SK-N-SH (cell line): ENCODE data around the gene FRMPD1. TPM values are rescaled to one million over a fixed set of nuclear protein-coding genes. Genes with fewer than 3 reads are reported as not detected.

ENCODE experiments used
- CTCF ChIA-PET: fragments of 300-600, 350-600 bp; formaldehyde crosslinking; extraction: SDS; loops from one replicate; lab custom pipeline; 2021; lab: Yijun Ruan, JAX
- POLR2A ChIA-PET: fragments of 350-600 bp; sonication (Branson Sonifier 250); formaldehyde crosslinking; extraction: SDS; loops from one replicate; lab custom pipeline; 2020; ENCODE audit warnings: antibody characterized with exemption, inconsistent platforms; lab: Yijun Ruan, JAX
- DNase-seq: peaks from one replicate; pipeline ENCODE4 v3.0.0; 2012
- H2AFZ ChIP-seq: fragments of 200-600 bp; sonication (generic); 2 replicates; pipeline ENCODE4 v1.8.1; 2016; ENCODE audit warnings: antibody characterized with exemption, mild to moderate bottlenecking, low read depth
- H3F3A ChIP-seq: fragments of 200-600 bp; sonication (generic); replicated peaks from 2 replicates; pipeline ENCODE3; 2016; ENCODE audit warnings: antibody characterized with exemption, mild to moderate bottlenecking; ENCODE audit not compliant: insufficient read depth
- H3K27ac ChIP-seq, 2 experiments: fragments of 200-500 bp in 1 of 2; fragments of 200-600 bp in 1 of 2; sonication (Bioruptor generic) in 1 of 2; sonication (generic), shearing (Covaris generic) in 1 of 2; 2 replicates each; pipeline versions ENCODE4 v1.5.1 to v1.6.1; 2014 to 2016; ENCODE audit warnings: low read depth in 2 of 2, inconsistent platforms in 1 of 2, low read length in 1 of 2, mild to moderate bottlenecking in 1 of 2, mixed read lengths in 1 of 2
- H3K27me3 ChIP-seq: fragments of 200-600 bp; sonication (generic), shearing (Covaris generic); 2 replicates; pipeline ENCODE4 v1.6.1; 2016; ENCODE audit warnings: mixed run types; ENCODE audit not compliant: insufficient read depth
- H3K36me3 ChIP-seq, 2 experiments: fragments of 200-500 bp in 1 of 2; fragments of 200-600 bp in 1 of 2; sonication (Bioruptor generic) in 1 of 2; sonication (generic) in 1 of 2; replicated peaks in 1 of 2; 2 replicates each; pipeline versions ENCODE3 to v1.5.1; 2014 to 2016; ENCODE audit warnings: low read length in 1 of 2, mild to moderate bottlenecking in 1 of 2; ENCODE audit not compliant: insufficient read depth in 2 of 2, control insufficient read depth in 1 of 2
- H3K4me1 ChIP-seq, 2 experiments: fragments of 200-500 bp in 1 of 2; fragments of 200-600 bp in 1 of 2; sonication (Bioruptor generic) in 1 of 2; sonication (generic), shearing (Covaris generic) in 1 of 2; 2 replicates each; pipeline versions ENCODE4 v1.5.1 to v1.6.1; 2014 to 2016; ENCODE audit warnings: low read depth in 1 of 2, low read length in 1 of 2, mixed run types in 1 of 2; ENCODE audit not compliant: insufficient read depth in 2 of 2, control insufficient read depth in 1 of 2
- H3K4me2 ChIP-seq: fragments of 200-600 bp; sonication (generic), shearing (Covaris generic); 2 replicates; pipeline ENCODE4 v1.6.1; 2017; ENCODE audit warnings: mixed run types
- H3K4me3 ChIP-seq, 2 experiments: fragments of 200-500 bp in 1 of 2; fragments of 200-600 bp in 1 of 2; sonication (Bioruptor generic) in 1 of 2; sonication (generic), shearing (Covaris generic) in 1 of 2; 2 replicates each; pipeline versions ENCODE4 v1.5.1 to v1.8.1; 2014 to 2016; ENCODE audit warnings: low read depth in 2 of 2, inconsistent platforms in 1 of 2, low read length in 1 of 2, mild to moderate bottlenecking in 1 of 2, mixed read lengths in 1 of 2, moderate library complexity in 1 of 2
- H3K79me2 ChIP-seq: fragments of 200-600 bp; sonication (generic); 2 replicates; pipeline ENCODE4 v1.8.1; 2017; ENCODE audit warnings: mild to moderate bottlenecking; ENCODE audit not compliant: insufficient read depth
- H3K9ac ChIP-seq: fragments of 200-600 bp; sonication (generic); 2 replicates; pipeline ENCODE4 v1.6.1; 2017; ENCODE audit warnings: mixed run types
- H3K9me2 ChIP-seq: fragments of 200-600 bp; sonication (generic); 2 replicates; pipeline ENCODE4 v1.6.1; 2017; ENCODE audit warnings: mixed run types
- H3K9me3 ChIP-seq: fragments of 200-600 bp; sonication (generic); 2 replicates; pipeline ENCODE4 v1.6.1; 2017; ENCODE audit warnings: mixed run types, mild to moderate bottlenecking, moderate library complexity
- H4K20me1 ChIP-seq: fragments of 200-600 bp; sonication (generic); 2 replicates; pipeline ENCODE4 v1.6.1; 2017; ENCODE audit warnings: mild to moderate bottlenecking, mixed run types; ENCODE audit not compliant: insufficient read depth
- EP300 ChIP-seq, 2 experiments: IDR thresholded peaks; 2 replicates each; pipeline versions ENCODE4 v1.4.0 to v1.6.1; 2012; ENCODE audit warnings: borderline replicate concordance in 1 of 2, low read depth in 1 of 2, low read length in 1 of 2
- EZH2phosphoT487 ChIP-seq: fragments of 200-600 bp; sonication (generic); IDR thresholded peaks from 2 replicates; pipeline ENCODE4 v1.6.1; 2017; ENCODE audit warnings: low read depth, mixed run types, mild to moderate bottlenecking, antibody characterized with exemption, moderate library complexity, borderline replicate concordance
- FOSL2 ChIP-seq: IDR thresholded peaks from 2 replicates; pipeline ENCODE4 v1.4.0; 2012; ENCODE audit warnings: low read depth, mild to moderate bottlenecking, moderate library complexity, borderline replicate concordance
- FOXJ3 ChIP-seq: sonication (generic); formaldehyde crosslinking; IDR thresholded peaks from 2 replicates; pipeline ENCODE4 v1.5.1; 2020; ENCODE audit warnings: mild to moderate bottlenecking, missing genetic modification reagents
- IRF3 ChIP-seq: fragments of 150-350 bp; IDR thresholded peaks from 2 replicates; pipeline ENCODE4 v1.6.1; 2016; ENCODE audit warnings: mild to moderate bottlenecking, low read depth, low read length
- JUND ChIP-seq: IDR thresholded peaks from 2 replicates; pipeline ENCODE4 v1.4.0; 2012
- MAX ChIP-seq: IDR thresholded peaks from 2 replicates; pipeline ENCODE4 v1.4.0; 2012; ENCODE audit warnings: low read depth
- MXI1 ChIP-seq: IDR thresholded peaks from 2 replicates; pipeline ENCODE4 v1.6.1; 2012; ENCODE audit warnings: mild to moderate bottlenecking, low read depth, low read length, improper control_type of control experiment
- NFIC ChIP-seq: IDR thresholded peaks from 2 replicates; pipeline ENCODE4 v1.4.0; 2012; ENCODE audit warnings: borderline replicate concordance
- PBX3 ChIP-seq: IDR thresholded peaks from 2 replicates; pipeline ENCODE4; 2012
- POLR2AphosphoS5 ChIP-seq: IDR thresholded peaks from 2 replicates; pipeline ENCODE4 v1.6.1; 2012; ENCODE audit warnings: low read depth, low read length
- REST ChIP-seq: IDR thresholded peaks from 2 replicates; pipeline ENCODE4 v1.6.1; 2012; ENCODE audit warnings: mild to moderate bottlenecking, low read depth, low read length, moderate library complexity
- RFX5 ChIP-seq: IDR thresholded peaks from 2 replicates; pipeline ENCODE4 v1.6.1; 2012; ENCODE audit warnings: mild to moderate bottlenecking, improper control_type of control experiment, low read length
- SMC3 ChIP-seq: IDR thresholded peaks from 2 replicates; pipeline ENCODE4 v1.6.1; 2012; ENCODE audit warnings: low read depth, low read length, improper control_type of control experiment
- USF1 ChIP-seq: IDR thresholded peaks from 2 replicates; pipeline ENCODE4 v1.4.0; 2012; ENCODE audit warnings: low read depth, borderline replicate concordance
- ZBTB33 ChIP-seq: IDR thresholded peaks from 2 replicates; pipeline ENCODE4 v1.4.0; 2012; ENCODE audit warnings: low read depth, borderline replicate concordance
- WGBS: methylation state at CpG from one replicate; pipeline ENCODE4 v1.1.6; 2017; ENCODE audit warnings: low lambda C conversion rate; 5-methylcytosine and 5-hydroxymethylcytosine counted together
- polyA plus RNA-seq, 3 experiments: library from polyadenylated mRNA; depleted of rRNA; stranded (reverse); fragments of >200 nt; gene quantifications; 2 replicates each; pipeline ENCODE4 v1.2.3, GENCODE V29; 2012

FRMPD1 gene
- polyA plus RNA-seq, 1 of the 3 experiments (the other 2 are of a cell fraction), result not detected

- Histone ChIP-seq H3K27me3 (peaks cover 34% of the 10 kb centered on the region), H3F3A (no peaks in the 10 kb centered on the region), H3K4me1 (peaks cover 0 to under 1% of the 10 kb centered on the region in 2 experiments; a peak in 1 of 4 replicates), H2AFZ (no peak overlapping the region), H3K27ac (no peak overlapping the region), H3K9me3 (no peaks in the 10 kb centered on the region), H3K4me2 (no peak overlapping the region), H3K36me3 (no peaks in the 10 kb centered on the region), H3K79me2 (no peaks in the 10 kb centered on the region), H3K9me2 (no peaks in the 10 kb centered on the region; the same call in 1 of the 2 replicates), H3K9ac (no peak overlapping the region), H3K4me3 (no peak overlapping the region), H4K20me1 (no peaks in the 10 kb centered on the region)
- DNase-seq, result no peak
- WGBS, result 6% methylated on average over 5 of the region's 5 CpGs
- TF ChIP-seq POLR2AphosphoS5, result no peak
- POLR2A ChIA-PET, result no interaction called here
- CTCF ChIA-PET, result interaction anchor here (2.2 kb wide), 1 partner anchor 102 kb away, joined by 5 read pairs; no protein-coding TSS in a partner anchor
Measured at GRCh38 chr9:37645903-37646506, 4.7 kb upstream of the FRMPD1 start.

- no peaks in the 10 kb centered on the region for H3K36me3 ChIP-seq
- H4K20me1 ChIP-seq, result no peaks in the 10 kb centered on the region
- no peaks in the 10 kb centered on the region for H3K9me2 ChIP-seq
- ChIA-PET POLR2A (no interaction called here), CTCF (interaction anchor here (0.7 to 2.0 kb wide), 8 partner anchors 11 to 169 kb away, joined by 3 to 5 read pairs (median 3); partner anchors contain the start of gene TOMM5)
- no peak overlapping the region for H3K27ac ChIP-seq
- peak overlapping the region in 1 of 2 experiments; percentile 58; a peak in 2 of 4 replicates for H3K4me3 ChIP-seq
- H3K9me3 ChIP-seq, result no peaks in the 10 kb centered on the region
- no peaks in the 10 kb centered on the region for H3F3A ChIP-seq
- 71% methylated on average over 14 of the region's 45 CpGs for WGBS
- no peak overlapping the region for H2AFZ ChIP-seq
- no peaks in the 10 kb centered on the region for H3K79me2 ChIP-seq
- no peak overlapping the region for H3K4me2 ChIP-seq
- peaks cover 0 to 9% of the 10 kb centered on the region in 2 experiments; a peak in 2 of 4 replicates for H3K4me1 ChIP-seq
- no peak overlapping the region for H3K9ac ChIP-seq
- no peak for DNase-seq
- H3K27me3 ChIP-seq, result peaks cover 43% of the 10 kb centered on the region
- TF ChIP-seq RFX5 (no peak), POLR2AphosphoS5 (no peak), MAX (no peak), EP300 (IDR thresholded peaks at IDR 0.05; ENCODE audit: borderline replicate concordance in 1 of 2, low read depth in 1 of 2, low read length in 1 of 2) (no peak), SMC3 (no peak), JUND (no peak), NFIC (no peak), FOXJ3 (no peak), ZBTB33 (no peak), USF1 (no peak), PBX3 (no peak), REST (no peak), MXI1 (no peak), FOSL2 (no peak), IRF3 (no peak), EZH2phosphoT487 (no peak)
Measured at GRCh38 chr9:37650299-37650872, 368 bp upstream of the FRMPD1 start.
